8988T (cell line): ENCODE results near the gene VWA5B1.

ENCODE experiments used
- DNase-seq: peaks from one replicate; pipeline ENCODE4 v3.0.0; 2011

Gene VWA5B1

DNA sequence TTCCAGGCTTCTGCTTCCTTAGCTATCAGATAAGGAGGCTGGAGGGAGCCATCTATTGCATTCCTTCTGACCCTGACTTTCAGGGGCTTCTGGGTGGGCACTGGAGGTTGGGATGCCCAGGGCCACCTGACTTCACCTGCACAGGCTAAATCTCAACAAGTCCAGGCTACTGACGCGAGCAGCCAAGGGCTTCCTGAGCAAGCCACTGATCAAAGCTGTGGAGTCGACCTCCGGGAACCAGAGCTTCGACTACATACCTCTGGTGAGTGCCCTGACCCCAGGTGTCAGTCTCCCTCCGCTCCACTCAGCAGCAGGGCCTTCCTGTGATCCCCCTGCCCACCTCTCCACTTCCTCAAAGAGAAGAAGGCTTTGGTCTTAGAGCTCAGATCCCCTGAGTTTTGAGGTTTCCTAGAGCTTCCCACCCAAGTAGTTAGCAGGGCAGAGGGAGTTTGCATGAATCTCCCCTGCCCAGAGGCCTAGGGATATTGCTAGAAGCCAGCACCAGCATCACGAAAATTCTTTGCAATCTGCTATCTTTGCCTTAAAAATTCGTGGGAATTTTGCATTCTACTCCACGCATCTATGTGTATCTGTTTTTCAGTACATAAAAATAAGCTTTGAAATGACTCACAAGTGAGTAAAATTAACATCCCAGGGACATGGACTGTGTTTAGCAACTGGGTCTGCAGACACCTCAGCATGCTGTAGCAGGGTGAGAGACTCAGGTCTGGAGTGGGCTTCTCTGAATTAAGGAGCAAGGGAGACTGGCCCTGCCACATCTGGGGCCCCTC, 61.4 kb downstream of the VWA5B1 start:
- DNase-seq, result no peak

DNA sequence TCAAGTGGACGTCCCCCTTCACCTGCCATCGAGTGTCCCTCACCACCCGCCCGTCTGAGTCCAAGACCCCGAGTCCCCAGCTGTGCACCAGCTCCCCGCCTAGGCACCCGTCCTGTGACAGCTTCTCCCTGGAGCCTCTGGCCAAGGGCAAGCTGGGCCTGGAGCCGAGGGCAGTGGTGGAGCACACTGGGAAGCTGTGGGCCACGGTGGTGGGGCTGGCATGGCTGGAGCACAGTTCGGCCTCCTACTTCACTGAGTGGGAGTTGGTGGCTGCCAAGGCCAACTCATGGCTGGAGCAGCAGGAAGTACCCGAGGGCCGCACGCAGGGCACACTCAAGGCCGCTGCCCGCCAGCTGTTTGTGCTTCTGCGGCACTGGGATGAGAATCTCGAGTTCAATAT, 63.2 kb downstream of the VWA5B1 start:
- DNase-seq, result no peak

DNA sequence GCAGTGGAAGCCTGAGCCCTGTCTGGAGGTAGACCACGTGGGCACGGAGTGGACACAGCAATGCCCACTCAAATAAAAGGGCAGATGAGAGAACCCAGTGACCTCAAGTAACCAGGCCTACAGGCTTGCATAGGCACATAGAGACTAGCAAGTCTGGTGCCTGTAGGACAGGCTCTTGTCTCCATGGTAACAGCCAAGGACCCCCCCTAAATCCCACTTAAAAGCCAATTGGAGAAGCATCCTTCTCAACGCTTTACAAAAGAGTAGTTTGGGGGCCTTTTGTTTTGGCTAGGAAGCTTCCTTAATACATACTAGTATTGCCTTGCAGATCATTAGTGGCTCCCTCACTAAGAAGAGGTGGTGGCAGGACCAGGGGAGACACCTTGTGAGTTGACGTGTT, 63.9 kb downstream of the VWA5B1 start:
- DNase-seq, result no peak

DNA sequence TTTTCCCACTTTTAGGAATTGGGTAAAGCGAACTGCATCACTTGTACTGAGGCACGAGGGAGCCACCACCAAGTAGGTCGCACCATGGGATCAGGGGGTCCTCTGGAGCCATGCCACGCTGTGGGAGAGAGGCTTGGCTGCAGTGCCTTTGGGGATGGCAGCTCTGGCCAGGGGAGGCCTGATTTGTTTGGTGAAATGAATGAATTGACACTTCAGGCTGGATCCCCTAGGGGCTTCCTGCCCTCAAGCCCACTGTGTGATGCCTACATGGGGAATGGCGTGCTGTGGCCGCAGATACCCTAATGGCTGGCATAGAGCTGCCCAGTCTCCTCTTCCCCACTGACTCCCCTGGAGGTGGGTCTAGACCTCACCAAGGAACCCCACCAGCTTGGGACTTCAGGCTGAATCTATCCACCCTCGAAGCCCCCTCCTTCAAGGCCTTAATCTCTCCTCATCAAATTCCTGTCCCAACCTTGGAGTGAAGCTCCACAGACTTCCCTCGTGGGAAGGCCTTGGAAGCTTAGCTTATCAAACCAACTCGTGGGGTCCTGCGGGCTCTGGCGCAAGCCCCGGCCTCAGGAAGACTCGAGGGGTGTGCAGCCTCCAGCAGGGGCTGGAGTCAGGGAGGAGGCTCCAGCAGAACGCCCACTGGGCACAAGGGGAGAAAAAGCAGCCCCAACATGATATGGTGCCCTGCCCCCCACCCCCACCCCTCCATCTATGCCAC, 64.6 kb downstream of the VWA5B1 start:
- DNase-seq, result no peak

DNA sequence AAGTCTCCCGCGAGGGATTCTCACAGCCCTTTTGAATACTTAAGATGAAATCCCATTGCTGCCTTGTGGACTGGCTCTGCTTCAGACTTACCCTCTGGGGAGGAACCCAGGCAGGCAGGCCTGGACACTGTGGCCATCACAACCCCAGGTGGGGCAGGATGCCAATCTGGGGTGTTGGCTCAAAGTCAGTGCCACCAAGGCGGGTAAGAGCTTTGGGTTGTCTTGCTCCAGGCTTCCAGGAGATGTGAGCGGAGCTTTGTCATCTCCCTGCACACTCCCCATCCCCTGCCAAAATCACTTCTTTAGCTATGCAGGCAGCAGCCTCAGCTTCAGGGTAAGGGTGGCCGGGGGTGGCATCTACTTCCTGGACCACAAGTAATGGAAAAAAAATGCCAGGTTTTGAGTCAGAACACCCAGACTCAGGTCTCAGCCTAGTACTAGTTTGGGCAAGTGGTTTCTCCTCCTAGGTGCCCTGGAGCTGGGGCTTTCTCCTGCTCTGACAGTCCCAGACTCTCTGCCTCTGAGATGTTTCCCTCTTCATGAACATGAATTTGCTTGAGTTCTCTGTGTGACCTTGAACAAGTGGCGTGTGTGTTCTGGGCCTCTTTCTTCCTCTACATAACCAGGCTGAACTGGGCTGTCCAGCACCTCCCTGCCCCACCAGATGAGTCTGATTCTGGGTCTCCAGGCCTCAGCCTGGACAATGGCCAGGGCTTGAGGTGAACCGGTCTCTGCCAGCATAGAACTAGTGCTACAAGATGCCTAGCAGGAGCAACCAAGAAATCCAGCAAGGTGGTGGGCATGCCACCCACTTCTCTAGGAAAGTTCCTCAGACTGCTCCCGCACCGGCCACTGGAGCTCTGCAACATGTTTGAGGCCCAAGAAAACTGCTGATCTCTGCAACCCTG, 65.4 kb downstream of the VWA5B1 start:
- DNase-seq, result no peak

DNA sequence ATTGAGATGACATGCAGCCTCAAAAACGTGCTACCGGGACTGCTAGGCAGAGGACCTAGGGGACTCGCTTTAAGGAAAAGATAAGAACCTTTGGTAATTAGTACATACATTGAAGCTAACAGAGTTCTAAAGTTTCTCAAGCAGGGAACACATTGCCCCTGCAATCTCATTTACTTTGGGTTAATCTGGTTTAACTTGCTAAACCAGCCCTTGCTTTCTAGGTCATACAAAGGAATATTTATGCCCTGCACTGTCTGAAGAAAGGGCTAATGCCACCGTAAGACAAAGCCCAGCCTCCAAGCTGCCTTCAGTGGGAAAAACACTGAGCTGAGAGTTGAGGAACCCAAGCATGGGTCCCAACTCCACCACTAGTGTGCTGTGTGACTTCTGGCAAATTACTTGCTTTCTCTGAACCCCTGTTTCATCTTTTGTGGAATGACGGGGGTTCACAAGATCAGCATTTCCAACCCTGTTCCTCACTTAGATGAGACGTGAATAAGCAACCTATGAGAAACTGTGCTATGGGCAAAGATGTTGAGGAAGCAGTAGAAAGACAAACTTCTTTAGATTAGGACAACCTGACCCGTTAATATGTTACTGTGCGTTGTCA, 66.3 kb downstream of the VWA5B1 start:
- no peak for DNase-seq

DNA sequence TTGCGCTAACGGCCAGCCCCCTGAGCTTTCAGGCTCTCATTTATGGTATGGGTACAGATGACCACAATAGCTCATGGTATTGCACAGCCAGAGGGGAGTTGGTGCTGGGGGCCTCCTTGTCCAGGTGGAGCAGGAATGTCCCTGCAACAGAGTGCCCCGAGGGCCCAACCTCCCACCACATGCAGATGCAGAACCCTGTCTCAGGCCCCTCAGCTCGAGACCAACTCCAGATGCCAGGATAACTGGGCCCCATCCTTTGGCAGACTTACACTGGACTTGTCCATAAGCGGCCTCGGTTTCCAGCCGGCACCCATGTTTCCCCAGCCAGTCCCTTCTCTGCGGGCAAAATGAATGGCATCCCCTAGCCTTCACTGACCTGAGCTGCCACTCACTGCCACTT, 67.1 kb downstream of the VWA5B1 start:
- no peak for DNase-seq

DNA sequence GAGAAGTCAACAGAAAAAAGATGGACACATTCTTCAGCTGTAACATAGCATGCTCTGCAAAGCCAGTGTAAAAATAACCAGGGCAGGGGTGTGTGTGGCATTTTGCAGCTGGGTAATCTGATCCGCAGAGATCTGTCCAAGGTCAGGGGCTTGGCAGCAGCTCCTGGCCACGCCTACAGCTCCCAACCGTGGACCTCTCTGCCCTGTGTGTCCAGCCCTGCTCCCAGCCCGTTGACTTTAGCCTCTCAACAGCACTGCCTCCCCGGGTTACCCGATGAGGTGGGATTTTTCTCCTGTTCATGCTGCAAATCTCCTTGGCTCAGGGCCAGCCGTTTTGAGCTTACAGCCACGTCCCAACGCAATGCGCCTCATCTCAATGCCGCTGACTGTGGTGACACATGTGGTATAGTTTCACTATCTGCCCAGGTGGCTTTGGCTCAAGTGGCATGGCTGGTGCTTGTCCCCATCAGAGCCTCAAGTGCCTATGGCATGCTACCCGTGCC, 68.1 kb downstream of the VWA5B1 start:
- no peak for DNase-seq

DNA sequence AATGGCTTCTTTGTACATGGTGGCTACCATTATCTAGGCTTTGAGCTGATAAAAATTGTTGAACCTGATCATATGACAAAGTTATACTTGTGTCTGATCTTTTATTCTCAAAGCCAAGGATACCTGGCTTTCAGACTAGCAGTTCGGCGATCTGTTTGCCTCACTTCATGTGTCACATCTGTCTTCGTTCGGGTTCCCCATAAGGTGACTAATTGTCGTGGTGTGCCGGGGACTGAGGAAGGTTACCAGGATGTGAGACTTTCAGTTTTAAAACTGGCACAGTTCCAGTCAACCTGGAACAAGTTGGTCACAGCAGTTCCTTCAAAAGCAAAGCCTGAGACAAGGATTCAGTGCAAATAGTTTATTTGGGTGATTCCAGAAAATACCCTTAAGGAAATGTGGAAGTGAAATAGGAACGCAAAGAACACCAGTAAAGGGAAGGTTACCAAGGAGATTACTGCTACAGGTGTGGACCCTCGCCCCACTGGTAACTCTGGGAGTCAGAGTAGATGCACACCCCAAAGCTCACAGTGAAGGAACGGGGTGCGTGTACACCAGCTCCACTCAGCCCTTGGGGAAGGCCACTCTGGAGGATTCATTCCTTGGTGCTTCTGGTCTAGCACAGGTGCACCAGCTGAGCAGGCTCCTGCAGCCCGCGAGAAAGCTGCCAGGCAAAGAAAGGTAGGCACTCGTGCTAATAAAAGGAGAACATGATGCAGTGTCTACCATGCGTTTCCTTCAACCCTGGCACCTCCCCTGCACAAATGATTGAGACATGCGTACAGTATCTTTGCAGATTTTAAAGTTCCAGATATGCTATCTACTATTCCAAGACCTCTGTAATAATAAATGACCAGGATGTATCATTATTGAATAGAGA, 69.0 kb downstream of the VWA5B1 start:
- no peak for DNase-seq

DNA sequence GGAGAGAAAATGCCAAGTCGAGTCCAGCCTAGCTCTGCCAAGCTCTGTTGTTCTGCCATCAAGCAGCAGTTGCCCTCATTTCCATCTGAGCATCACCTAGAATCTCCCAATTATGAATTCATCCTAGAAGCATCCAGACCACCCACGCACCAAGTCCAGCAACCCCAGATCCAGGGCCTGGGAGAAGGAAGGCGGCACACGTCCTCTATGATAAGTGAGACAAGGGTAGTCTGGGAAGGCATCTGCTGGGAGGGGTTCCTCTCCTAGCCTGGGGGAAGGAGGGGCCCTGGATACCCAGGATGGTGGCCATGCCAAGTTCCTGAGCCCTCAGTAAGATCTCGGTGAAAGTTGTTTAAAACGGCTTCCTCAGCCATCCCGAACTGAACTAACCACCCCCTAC, 70.7 kb downstream of the VWA5B1 start:
- no peak for DNase-seq

DNA sequence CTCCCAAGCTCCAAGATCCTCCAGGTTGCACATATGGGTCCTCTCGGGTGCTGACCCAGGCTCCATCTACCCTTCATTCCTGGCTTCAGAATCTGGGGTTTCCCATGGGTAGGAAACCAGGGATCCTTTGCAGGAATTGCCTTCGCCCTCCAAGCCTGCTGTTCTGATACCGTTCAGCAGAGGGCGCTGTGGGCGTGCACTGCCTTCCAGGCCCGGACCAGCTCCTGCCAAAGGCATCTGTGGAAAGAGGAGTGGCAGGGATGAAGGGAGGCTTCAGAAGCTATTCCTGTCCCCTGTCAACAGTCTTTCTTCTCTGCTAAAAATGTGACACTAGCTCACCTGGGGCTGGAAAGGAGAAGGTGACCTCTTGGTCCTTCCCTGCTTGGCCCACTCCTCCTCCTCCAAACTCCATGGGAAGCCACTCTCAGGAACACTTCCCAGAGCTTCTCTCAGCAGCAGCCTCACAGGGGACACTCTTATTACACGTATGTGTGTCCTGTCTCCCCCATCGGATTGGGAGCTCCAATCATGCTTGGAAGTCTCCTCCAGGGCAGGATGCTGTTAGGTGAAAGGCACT, 71.2 kb downstream of the VWA5B1 start:
- DNase-seq, result peak; percentile 88

DNA sequence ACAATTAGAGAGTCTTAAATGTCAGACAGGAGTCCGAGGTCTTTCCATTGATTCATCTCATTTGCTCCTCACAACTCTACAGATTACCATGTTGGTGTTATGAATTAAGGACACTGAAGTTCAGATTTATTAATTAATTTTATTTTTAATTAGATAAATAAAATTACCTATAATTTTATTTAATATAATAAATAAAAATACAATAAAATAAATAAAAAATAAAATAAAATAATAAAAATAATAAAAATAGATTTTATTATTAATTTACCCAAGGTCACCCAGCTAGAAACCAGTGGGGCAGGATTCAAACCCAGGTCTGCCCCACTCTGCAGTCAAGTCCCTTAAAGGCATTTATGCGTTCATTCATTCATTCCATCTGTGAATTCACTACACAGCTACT, 72.2 kb downstream of the VWA5B1 start:
- DNase-seq, result no peak

DNA sequence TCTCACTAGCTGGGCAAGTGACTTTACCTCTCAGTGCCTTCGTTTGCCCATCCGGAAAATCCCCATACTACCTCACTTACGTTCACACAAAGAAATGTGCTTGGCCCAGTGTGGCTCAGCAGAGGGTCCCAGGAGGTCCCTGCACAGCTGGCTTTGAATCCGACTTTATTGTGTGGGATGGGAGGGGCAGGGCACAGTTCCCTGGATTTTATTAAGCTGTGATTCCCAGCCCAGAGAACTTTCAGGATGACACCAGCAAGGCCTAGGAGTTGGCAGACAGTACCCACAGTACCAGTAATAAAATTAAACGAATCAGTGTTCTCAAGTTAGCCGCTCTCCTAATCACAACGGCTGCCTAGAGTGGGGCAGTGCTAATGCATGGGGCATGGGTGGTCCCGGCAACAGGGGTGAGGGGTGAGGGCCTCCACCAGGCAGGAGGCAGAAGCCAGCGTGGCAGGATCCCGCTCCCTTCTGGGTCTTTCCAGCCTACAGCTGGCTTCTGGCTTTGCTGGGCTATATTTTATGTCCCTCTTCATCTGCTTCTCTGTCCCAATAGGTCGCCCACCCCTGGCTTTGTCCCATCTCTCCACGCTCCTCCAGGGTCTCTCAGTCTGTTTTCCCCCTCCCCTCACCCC, 74.9 kb downstream of the VWA5B1 start:
- no peak for DNase-seq

DNA sequence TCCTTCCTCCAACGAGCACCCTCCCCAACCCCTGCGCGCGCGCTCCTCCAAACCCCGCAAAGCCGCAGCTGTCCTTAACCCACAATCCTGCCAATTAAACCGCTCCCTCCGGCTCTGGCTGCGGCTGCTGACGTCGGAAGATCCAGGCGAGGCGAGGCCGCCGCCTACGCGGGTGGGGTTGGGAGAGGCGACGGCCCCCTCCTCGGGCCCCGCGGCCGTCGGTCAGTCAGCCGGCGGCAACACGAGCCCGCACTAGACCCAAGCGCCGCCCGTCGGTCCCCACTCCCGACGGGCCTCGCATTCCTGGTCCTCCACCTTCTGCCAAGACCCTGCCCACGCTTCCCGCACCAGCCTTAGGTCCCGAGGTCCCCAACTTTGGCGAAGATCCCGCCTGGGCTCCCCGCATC, 75.4 kb downstream of the VWA5B1 start:
- DNase-seq, result no peak

DNA sequence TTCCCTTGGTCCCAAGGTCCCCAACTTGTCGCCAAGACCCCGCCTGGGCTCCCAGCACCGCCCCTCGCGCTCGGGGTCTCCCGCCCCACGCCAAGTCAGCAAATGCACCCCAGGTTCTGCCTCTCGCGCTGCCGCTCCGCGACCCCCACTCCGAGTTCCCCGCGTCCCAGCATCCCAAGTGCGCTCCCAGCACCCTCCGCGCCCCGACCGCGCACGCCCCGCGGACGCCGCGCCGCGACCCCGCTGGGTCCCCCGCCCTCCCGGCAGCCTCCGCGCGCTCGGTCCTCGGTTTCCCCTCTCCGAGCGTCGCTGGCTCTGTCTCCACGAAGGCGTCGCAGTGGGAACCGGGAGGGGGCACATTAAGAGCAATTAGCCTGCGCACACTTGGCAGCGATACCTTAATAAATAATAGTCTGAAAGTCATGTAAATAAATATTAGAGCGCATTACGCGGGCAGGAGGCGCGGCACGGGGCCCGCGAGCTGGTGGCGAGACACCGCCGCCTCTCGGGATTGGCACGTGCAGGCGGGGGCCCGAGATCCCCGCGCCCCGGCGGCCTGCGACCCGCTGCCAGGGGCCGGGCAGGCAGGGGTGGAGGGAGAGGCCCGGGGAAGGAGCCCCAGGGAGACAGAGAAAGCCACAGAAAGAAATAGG, 75.9 kb downstream of the VWA5B1 start:
- no peak for DNase-seq

DNA sequence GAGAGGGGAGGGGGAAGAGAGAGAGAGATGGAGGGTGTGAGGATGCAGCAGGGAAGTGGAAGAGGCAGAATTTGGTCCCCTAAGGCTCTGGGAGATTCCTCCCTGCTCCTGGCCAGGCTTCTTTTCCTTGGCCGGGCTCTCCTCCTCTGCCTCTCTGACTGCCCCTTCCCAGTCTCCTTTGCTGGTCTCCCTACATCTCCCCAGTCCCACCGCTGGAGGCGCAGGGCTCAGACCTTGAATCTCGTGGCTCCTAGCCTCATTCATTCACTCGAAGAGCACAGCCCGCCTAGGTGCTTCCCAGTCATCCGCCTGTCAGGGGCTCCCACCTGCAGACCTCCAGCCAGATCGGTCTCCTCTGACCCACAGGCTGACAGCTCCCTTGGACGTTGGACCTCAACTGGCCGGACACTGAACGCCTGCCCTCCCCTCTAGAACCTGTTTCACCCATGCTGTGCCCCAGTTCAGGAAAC, 76.5 kb downstream of the VWA5B1 start:
- peak; percentile 95 for DNase-seq

DNA sequence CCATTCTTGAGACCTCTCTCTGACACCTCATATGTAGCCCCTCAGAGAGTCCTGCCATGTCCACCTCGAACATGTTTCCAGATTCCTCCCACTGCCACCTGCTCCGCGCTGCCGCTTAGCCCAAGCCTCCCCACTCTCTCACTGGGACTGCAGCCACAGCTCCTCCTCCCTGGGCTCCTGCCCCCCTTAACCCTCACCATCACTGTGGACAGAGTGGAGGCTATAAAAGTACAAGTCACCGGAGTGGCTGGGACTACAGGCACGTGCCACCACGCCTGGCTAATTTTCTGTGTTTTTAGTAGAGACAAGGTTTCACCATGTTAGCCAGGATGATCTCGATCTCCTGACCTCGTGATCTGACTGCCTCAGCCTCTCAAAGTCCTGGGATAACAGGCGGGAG, 77.0 kb downstream of the VWA5B1 start:
- no peak for DNase-seq

DNA sequence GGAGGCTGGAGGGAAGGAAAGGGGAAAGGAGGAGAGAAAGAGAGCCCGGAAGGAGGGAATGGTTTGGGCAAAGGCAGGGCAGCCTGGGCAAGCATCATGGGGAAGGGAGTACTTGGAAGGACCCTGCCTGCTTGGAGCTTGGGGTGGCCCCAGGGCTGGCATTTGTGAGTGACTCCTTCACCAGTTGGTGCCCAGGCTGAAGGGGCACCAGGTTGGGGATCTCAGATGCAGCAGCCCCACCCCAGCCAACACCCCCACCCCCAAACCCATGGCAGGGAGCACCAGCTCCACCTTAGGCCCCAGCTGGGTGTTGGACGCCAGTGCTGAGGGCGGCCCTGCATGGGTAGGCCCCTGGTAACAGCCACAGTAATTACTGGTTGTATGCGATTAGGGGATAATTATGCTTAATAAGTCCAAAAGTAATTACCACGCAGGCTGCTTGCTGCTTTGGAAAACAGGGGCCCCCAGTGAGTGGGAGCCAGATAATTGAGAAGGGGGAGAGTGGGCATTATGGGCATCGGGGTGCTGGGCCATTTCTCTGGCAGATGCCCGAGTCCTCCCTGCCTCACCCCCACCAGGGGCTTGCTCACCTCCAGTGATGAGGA, 78.3 kb downstream of the VWA5B1 start:
- DNase-seq, result no peak

DNA sequence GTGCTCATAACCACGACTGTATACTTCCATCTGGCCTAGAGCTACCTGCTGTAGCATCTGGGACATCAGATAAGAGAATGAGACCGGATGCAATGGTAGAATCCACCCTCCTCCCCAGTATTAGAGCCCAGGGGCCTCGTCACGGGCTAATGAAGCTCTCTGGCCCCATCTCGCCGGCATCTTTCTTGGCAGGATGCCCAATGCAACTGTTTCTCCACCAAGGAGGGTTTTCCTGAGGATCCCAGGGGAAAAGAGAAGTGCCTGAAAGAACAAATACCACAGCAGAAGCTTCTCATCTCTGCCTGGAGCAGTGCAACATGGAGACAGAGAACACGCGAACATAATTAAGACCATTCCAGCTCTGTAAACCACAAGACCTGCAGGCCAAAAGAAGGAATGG, 80.0 kb downstream of the VWA5B1 start:
- DNase-seq, result no peak

DNA sequence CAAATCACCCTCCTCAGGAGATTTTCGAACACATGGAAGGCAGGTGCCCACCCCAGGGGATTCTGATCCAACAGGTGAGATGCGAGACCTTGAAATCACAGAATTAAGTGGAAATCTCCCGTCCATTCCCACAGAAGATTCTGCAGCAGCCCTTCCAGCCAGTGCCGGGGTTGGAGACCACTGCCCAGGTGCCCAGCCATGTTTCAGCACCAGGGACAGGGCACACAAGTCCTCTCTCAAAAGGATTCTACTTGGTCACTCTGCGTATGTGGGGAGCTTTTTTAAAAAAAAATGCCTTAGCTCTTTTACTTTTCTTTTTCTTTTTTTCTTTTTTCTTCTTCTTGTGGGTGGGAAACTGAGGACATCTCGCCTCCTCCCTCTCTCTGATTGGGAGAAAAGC, 80.7 kb downstream of the VWA5B1 start:
- DNase-seq, result no peak
